Smooth muscle cell of bladder (primary cell): ENCODE data around the gene NAT8. TPM values are rescaled to one million over a fixed set of nuclear protein-coding genes. Genes with fewer than 3 reads are reported as not detected.

Source experiments
- total RNA-seq: library from RNA; depleted of rRNA; stranded (reverse); fragments of >200 nt; gene quantifications from 2 replicates; pipeline ENCODE4 v1.2.3, GENCODE V29; 2014

The NAT8 gene, protein sequence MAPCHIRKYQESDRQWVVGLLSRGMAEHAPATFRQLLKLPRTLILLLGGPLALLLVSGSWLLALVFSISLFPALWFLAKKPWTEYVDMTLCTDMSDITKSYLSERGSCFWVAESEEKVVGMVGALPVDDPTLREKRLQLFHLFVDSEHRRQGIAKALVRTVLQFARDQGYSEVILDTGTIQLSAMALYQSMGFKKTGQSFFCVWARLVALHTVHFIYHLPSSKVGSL
- not detected in 2 replicates for total RNA-seq

DNA sequence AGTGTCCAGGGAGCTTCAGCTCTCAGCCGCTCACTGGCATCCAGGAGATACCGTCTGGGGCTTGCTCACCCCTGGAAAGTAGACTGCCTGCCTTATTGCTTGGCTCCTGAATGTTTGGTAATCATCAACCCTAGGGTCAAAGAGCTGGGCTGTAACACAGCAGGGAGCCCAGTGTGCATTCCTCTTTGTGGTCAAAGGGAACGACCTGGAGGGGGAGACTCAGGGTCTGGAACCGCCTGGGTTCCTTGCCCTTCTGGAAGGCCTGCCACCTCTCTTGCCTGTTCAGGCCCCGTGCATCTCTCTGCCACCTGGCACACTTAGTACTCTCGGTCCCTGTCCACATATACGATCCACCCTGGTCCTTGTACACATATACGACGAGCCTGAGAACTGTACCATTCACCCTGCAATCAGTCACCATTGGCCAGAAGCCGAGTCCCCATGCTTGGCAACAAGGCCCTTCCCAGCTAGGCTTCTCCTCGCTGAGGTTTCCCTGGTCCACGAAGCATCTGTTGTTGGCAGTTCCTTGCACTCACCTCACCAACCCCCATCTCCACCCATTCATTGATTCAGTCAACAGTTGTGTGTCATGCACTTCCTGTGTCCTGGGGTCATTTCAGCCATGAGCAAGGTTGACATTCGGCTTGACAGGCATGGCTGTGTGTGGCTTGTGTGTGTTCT lies at the start of gene NAT8:
Gene NAT8 (minus strand): TSS at position 85 of the 681 bp plus-strand sequence. CDS start 794 bp downstream, outside the sequence.

Other genes with a start within 250 kb of the NAT8 start
- 16.8 and 22.2 TPM in 2 replicates for gene TPRKB, start 94.9 kb upstream of the NAT8 start, total RNA-seq
- gene DUSP11, start 137.7 kb upstream of the NAT8 start, total RNA-seq: 19.2 and 21.7 TPM in 2 replicates
- gene C2orf78, start 141.8 kb upstream of the NAT8 start, total RNA-seq: not detected in 2 replicates
- 20.9 and 21.5 TPM in 2 replicates for gene STAMBP, start 186.5 kb upstream of the NAT8 start, total RNA-seq